GM19468 (cell line): ENCODE data around the gene ARHGEF40.

Experiments used
- ATAC-seq: cut with Tn5 transposase; IDR thresholded peaks from one replicate; pipeline ENCODE4 v1.9.1; 2021; ENCODE audit warnings: mild to moderate bottlenecking, moderate library complexity, moderate number of reproducible peaks; ENCODE audit not compliant: unreplicated experiment; ENCODE audit errors: extremely low read depth

ARHGEF40 gene

GRCh38 chr14:21070083-21070609, at the start of gene ARHGEF40:
Gene ARHGEF40, plus strand, starts transcription at chr14:21070304. Its CDS starts 93 bp downstream, at chr14:21070397.
- ATAC-seq, result no peak

- ATAC-seq, result no peak
Observed at GRCh38 chr14:21020977-21021545, 49.0 kb upstream of the ARHGEF40 start.

GRCh38 chr14:21022686-21023085, 47.4 kb upstream of the ARHGEF40 start:
- no peak for ATAC-seq

- ATAC-seq, result no peak
Observed at GRCh38 chr14:21023174-21023573, 46.9 kb upstream of the ARHGEF40 start.

GRCh38 chr14:21023817-21024584, 46.1 kb upstream of the ARHGEF40 start:
- ATAC-seq, result no peak

GRCh38 chr14:21024585-21025370, 45.3 kb upstream of the ARHGEF40 start, which contains the start of gene NDRG2:
Gene NDRG2, minus strand, starts transcription at chr14:21025061. Its CDS starts 1,746 bp downstream, at chr14:21023315.
- ATAC-seq, result no peak

- ATAC-seq, result no peak
Observed at GRCh38 chr14:21025371-21026273, 44.5 kb upstream of the ARHGEF40 start.

- no peak for ATAC-seq
Observed at GRCh38 chr14:21026274-21026987, 43.7 kb upstream of the ARHGEF40 start.

- ATAC-seq, result no peak
Observed at GRCh38 chr14:21026988-21027315, 43.2 kb upstream of the ARHGEF40 start.

- ATAC-seq, result no peak
Observed at GRCh38 chr14:21029917-21030316, 40.2 kb upstream of the ARHGEF40 start, which contains the start of gene TPPP2. Gene TPPP2, plus strand, starts transcription at chr14:21030217. Its CDS starts 365 bp downstream, at chr14:21030582.

GRCh38 chr14:21030531-21030930, 39.6 kb upstream of the ARHGEF40 start:
- ATAC-seq, result no peak

GRCh38 chr14:21032326-21033132, 37.6 kb upstream of the ARHGEF40 start:
- ATAC-seq, result no peak

- ATAC-seq, result no peak
Observed at GRCh38 chr14:21033133-21033698, 36.9 kb upstream of the ARHGEF40 start.

- no peak for ATAC-seq
Observed at GRCh38 chr14:21034707-21035106, 35.4 kb upstream of the ARHGEF40 start, which contains the start of gene RNASE13. Gene RNASE13, minus strand, starts transcription at chr14:21034807. Its CDS starts 519 bp downstream, at chr14:21034288.

- no peak for ATAC-seq
Observed at GRCh38 chr14:21036751-21037150, 33.4 kb upstream of the ARHGEF40 start.

GRCh38 chr14:21037156-21037555, 32.9 kb upstream of the ARHGEF40 start:
- ATAC-seq, result no peak

- ATAC-seq, result no peak
Observed at GRCh38 chr14:21038441-21039422, 31.4 kb upstream of the ARHGEF40 start.
